GM12878 (cell line): ENCODE results near the gene SSBP2. TPM values are rescaled to one million over a fixed set of nuclear protein-coding genes. Genes with fewer than 3 reads are reported as not detected.

ENCODE experiments used
- ATAC-seq: fragments of 200-7000 bp; cut with Tn5 transposase; 3 replicates; pipeline ENCODE4 v1.9.1; 2020; ENCODE audit warnings: mild to moderate bottlenecking, moderate library complexity
- BruUV-seq: library from RNA; stranded (reverse); fragments of 400-500 nt; replicated peaks from 2 replicates; lab custom pipeline; 2021; lab: Mats Ljungman, UMichigan
- CTCF ChIA-PET: fragments of 300-600 bp; sonication (Branson Sonifier 250); formaldehyde crosslinking; extraction: SDS; loops from one replicate; lab custom pipeline; 2021; ENCODE audit warnings: inconsistent platforms; lab: Yijun Ruan, JAX
- POLR2A ChIA-PET: fragments of 350-600 bp; formaldehyde crosslinking; extraction: SDS; loops from one replicate; lab custom pipeline; 2021; ENCODE audit warnings: inconsistent platforms; lab: Charles Lee
- RAD21 ChIA-PET: fragments of 300-600 bp; sonication (Branson Sonifier 250); formaldehyde crosslinking; loops from one replicate; lab custom pipeline; 2023; ENCODE audit warnings: antibody characterized with exemption; ENCODE audit not compliant: unreplicated experiment; lab: Charles Lee
- SMC1A ChIA-PET: fragments of 300-600 bp; sonication (Branson Sonifier 250); formaldehyde crosslinking; loops from one replicate; lab custom pipeline; 2023; ENCODE audit not compliant: unreplicated experiment, uncharacterized antibody; lab: Charles Lee
- DNase-seq: peaks from one replicate; pipeline ENCODE4 v3.0.0-alpha.2; 2011; ENCODE audit warnings: low read depth, low spot score
- FAIRE-seq: peaks from 3 replicates; lab custom pipeline; 2011; peaks lifted over from hg19 to GRCh38; lab: Jason Lieb, UNC
- H2AFZ ChIP-seq: 2 replicates; pipeline ENCODE4 v1.6.0; 2011; ENCODE audit warnings: low read depth, low read length, control low read depth; ENCODE audit not compliant: control insufficient read depth
- H3K27ac ChIP-seq: 2 replicates; pipeline ENCODE4 v1.5.1; 2011; ENCODE audit warnings: control low read depth; ENCODE audit not compliant: control insufficient read depth, insufficient read depth
- H3K27me3 ChIP-seq, 2 experiments: replicated peaks in 1 of 2; 2 replicates each; pipeline versions ENCODE4 v1.6.0 to v1.6.1; 2011; ENCODE audit warnings: low read length in 1 of 2; ENCODE audit not compliant: control insufficient read depth in 2 of 2, insufficient read depth in 2 of 2
- H3K36me3 ChIP-seq, 2 experiments: 2 replicates each; pipeline ENCODE4 v1.5.1; 2011; ENCODE audit warnings: low read length in 1 of 2; ENCODE audit not compliant: control insufficient read depth in 2 of 2, insufficient read depth in 2 of 2
- H3K4me1 ChIP-seq: 2 replicates; pipeline ENCODE4 v1.6.1; 2011; ENCODE audit warnings: mild to moderate bottlenecking, low read length, moderate library complexity, mixed read lengths; ENCODE audit not compliant: control insufficient read depth, insufficient read depth
- H3K4me2 ChIP-seq: 2 replicates; pipeline ENCODE4 v1.6.0; 2011; ENCODE audit warnings: control low read depth; ENCODE audit not compliant: control insufficient read depth, insufficient read depth
- H3K4me3 ChIP-seq: fragments of 200-600 bp; sonication (generic); 2 replicates; pipeline ENCODE4 v1.5.1; 2016
- H3K79me2 ChIP-seq: 2 replicates; pipeline ENCODE4 v1.6.0; 2011; ENCODE audit warnings: low read length; ENCODE audit not compliant: control insufficient read depth, insufficient read depth
- H3K9ac ChIP-seq: 2 replicates; pipeline ENCODE4 v1.8.0; 2011; ENCODE audit warnings: low read length, control low read depth, mixed read lengths; ENCODE audit not compliant: control insufficient read depth, insufficient read depth
- H3K9me3 ChIP-seq: replicated peaks from 3 replicates; pipeline ENCODE4 v1.5.1; 2011; ENCODE audit warnings: mild to moderate bottlenecking, low read length; ENCODE audit not compliant: control insufficient read depth, insufficient read depth
- H4K20me1 ChIP-seq: 2 replicates; pipeline ENCODE4 v1.6.0; 2011; ENCODE audit not compliant: control insufficient read depth, insufficient read depth
- BACH1 ChIP-seq: fragments of 450-650 bp; IDR thresholded peaks from 2 replicates; pipeline ENCODE4 v1.6.1; 2017; ENCODE audit warnings: mild to moderate bottlenecking, borderline replicate concordance
- CBFB ChIP-seq: IDR thresholded peaks from 2 replicates; pipeline ENCODE4 v1.6.1; 2016; ENCODE audit warnings: antibody characterized with exemption, low read depth
- IKZF2 ChIP-seq, 2 experiments: fragments of 450-650 bp; IDR thresholded peaks; 2 replicates each; pipeline ENCODE4 v1.6.1; 2017; ENCODE audit warnings: mild to moderate bottlenecking in 2 of 2, moderate library complexity in 2 of 2
- JUNB ChIP-seq: IDR thresholded peaks from 2 replicates; pipeline ENCODE4 v1.6.1; 2016; ENCODE audit warnings: antibody characterized with exemption, mild to moderate bottlenecking
- LARP7 ChIP-seq: fragments of 450-650 bp; IDR thresholded peaks from 2 replicates; pipeline ENCODE4 v1.6.1; 2017; ENCODE audit warnings: mild to moderate bottlenecking
- MTA3 ChIP-seq: IDR thresholded peaks from 2 replicates; pipeline ENCODE4 v1.6.1; 2012; ENCODE audit warnings: low read length, inconsistent platforms, borderline replicate concordance
- MYB ChIP-seq: fragments of 150-350 bp; IDR thresholded peaks from 2 replicates; pipeline ENCODE4 v1.6.1; 2014; ENCODE audit warnings: mild to moderate bottlenecking, low read depth, low read length, borderline replicate concordance
- NBN ChIP-seq: fragments of 450-650 bp; IDR thresholded peaks from 2 replicates; pipeline ENCODE4 v1.6.1; 2016
- NFIC ChIP-seq: IDR thresholded peaks from 2 replicates; pipeline ENCODE4 v1.6.1; 2012; ENCODE audit warnings: low read depth, mild to moderate bottlenecking, inconsistent platforms, low read length, moderate library complexity
- NR2C2 ChIP-seq: IDR thresholded peaks from 2 replicates; pipeline ENCODE4 v1.6.1; 2011; ENCODE audit warnings: borderline replicate concordance, low read depth; ENCODE audit not compliant: control insufficient read depth, insufficient read length
- PAX8 ChIP-seq: fragments of 450-650 bp; IDR thresholded peaks from 2 replicates; pipeline ENCODE4 v1.6.1; 2017; ENCODE audit warnings: mild to moderate bottlenecking, moderate library complexity
- POU2F2 ChIP-seq: IDR thresholded peaks from 3 replicates; pipeline ENCODE4 v1.6.1; 2011; ENCODE audit warnings: low read depth, mild to moderate bottlenecking, low read length, borderline replicate concordance
- PRDM15 ChIP-seq: fragments of 450-650 bp; formaldehyde crosslinking; IDR thresholded peaks from 2 replicates; pipeline ENCODE4 v1.4.0; 2020; ENCODE audit warnings: mild to moderate bottlenecking, moderate library complexity
- SIX5 ChIP-seq: IDR thresholded peaks from 2 replicates; pipeline ENCODE4 v1.6.1; 2011; ENCODE audit warnings: mild to moderate bottlenecking, low read depth, low read length, moderate library complexity; ENCODE audit not compliant: severe bottlenecking
- in situ Hi-C: fragments of 300-500 bp; cut with MboI; formaldehyde crosslinking; loops from 9 replicates; pipeline ENCODE4 v1.14.3; 2018; ENCODE audit warnings: mixed read lengths
- intact Hi-C: fragments of 100-400 bp; cut with micrococcal nuclease; formaldehyde crosslinking; loops from one replicate; pipeline ENCODE4 v1.14.2; 2022; ENCODE audit not compliant: unreplicated experiment
- polyA plus RNA-seq, 11 experiments: library from polyadenylated mRNA; depleted of rRNA in 4 of 11; unstranded in 6 of 11; stranded (reverse) in 5 of 11; fragments of >200 nt; fragmentation: Nextera tagmentation in 4 of 11; fragmentation: Illumina TruSeq in 1 of 11; extraction: Ambion mirVana in 4 of 11; extraction: Trizol in 1 of 11; gene quantifications; 1 replicate in 1 of 11; 2 replicates in 10 of 11; pipeline versions ENCODE4 v1.2.1 to v1.2.3, GENCODE V29; 2011 to 2016; ENCODE audit warnings: inconsistent platforms in 2 of 11, missing spikeins in 2 of 11, low read depth in 1 of 11
- total RNA-seq, 4 experiments: library from RNA; depleted of rRNA in 3 of 4; stranded (reverse); fragments of >200 nt in 3 of 4; fragmentation: Illumina TruSeq in 1 of 4; extraction: Trizol in 1 of 4; gene quantifications; 2 replicates each; pipeline versions ENCODE4 v1.2.1 to v1.2.3, GENCODE V29; 2013 to 2021

SSBP2 gene
- total and polyA plus RNA-seq, 10 of the 15 experiments (the other 5 are each of a cell fraction or from before 2014, with no cell fraction given): 52.2 to 132 (median 110) TPM

DNA sequence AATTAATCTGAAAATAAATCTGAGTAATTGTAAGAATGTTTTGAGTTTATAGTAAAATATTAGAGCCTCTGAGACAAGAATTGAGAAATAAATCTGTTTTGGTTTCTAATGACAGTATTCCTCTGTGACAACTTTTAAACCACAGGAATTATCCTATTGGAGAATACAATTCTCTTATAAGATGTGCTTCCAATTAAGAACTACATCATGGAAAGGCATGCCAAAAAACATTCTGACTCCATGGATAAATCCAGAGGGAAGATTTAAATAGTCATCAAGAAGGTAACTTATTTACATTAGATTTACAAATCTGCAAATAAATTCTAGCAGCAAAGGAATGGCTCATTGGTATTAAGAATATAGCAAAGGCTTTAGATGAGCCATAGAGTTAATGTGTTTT lies 178.7 kb downstream of the SSBP2 start:
- H3K36me3 ChIP-seq: peaks cover 0 to under 1% of the 10 kb centered on the region in 2 experiments; a peak in 1 of 4 replicates
- no peaks in the 10 kb centered on the region; the same call in 1 of the 3 replicates for H3K9me3 ChIP-seq
- FAIRE-seq: no peak
- ATAC-seq: no peak
- no peaks in the 10 kb centered on the region for H3K4me1 ChIP-seq
- CTCF ChIA-PET: no interaction called here
- H3K27ac ChIP-seq: no peak overlapping the region
- RAD21 ChIA-PET: no interaction called here
- H2AFZ ChIP-seq: no peak overlapping the region
- no peaks in the 10 kb centered on the region for H3K79me2 ChIP-seq
- no peak overlapping the region for H3K4me3 ChIP-seq
- H3K27me3 ChIP-seq: no peaks in the 10 kb centered on the region
- no peak overlapping the region for H3K9ac ChIP-seq
- POLR2A ChIA-PET: no interaction called here
- no peak for TF ChIP-seq PAX8
- no peak for TF ChIP-seq IKZF2 (IDR thresholded peaks at IDR 0.05)
- TF ChIP-seq MYB: no peak
- TF ChIP-seq PRDM15 (CRISPR knock-in tag): no peak
- TF ChIP-seq JUNB: no peak
- no peak for TF ChIP-seq NR2C2
- TF ChIP-seq SIX5: no peak
- TF ChIP-seq NBN: no peak
- no peak for TF ChIP-seq NFIC
- TF ChIP-seq POU2F2: no peak
- no peak for TF ChIP-seq CBFB
- no peak for TF ChIP-seq BACH1
- TF ChIP-seq MTA3: no peak
- TF ChIP-seq LARP7: no peak
- TF ChIP-seq, all 136 proteins: peak for 0
- DNase-seq: no peak
- Histone ChIP-seq H3K4me2 (no peak overlapping the region), H4K20me1 (no peaks in the 10 kb centered on the region)
- BruUV-seq: no TSS peak
- in situ Hi-C loops (no loop called here), intact Hi-C loops (no loop called here)
- SMC1A ChIA-PET: interaction anchor here (1.5 kb wide), 1 partner anchor 11 kb away, joined by 3 read pairs; no protein-coding TSS in a partner anchor
